Erythroblast (primary cell): ENCODE measurements around the gene CD58.
A peak's percentile ranks its signal among the peaks of the same experiment; 100 is the strongest.

ENCODE experiments used
- DNase-seq, 2 experiments: peaks; one replicate each; lab custom pipeline; 2025; lab: John Stamatoyannopoulos, UW
- GATA1 ChIP-seq: IDR thresholded peaks from 2 replicates; pipeline ENCODE4 v1.6.1; 2011; ENCODE audit warnings: low read depth, mild to moderate bottlenecking, control low read depth, low read length, moderate library complexity
- POLR2A ChIP-seq: IDR thresholded peaks from 2 replicates; pipeline ENCODE4 v1.6.1; 2011; ENCODE audit warnings: mild to moderate bottlenecking, low read length

Gene CD58

DNA sequence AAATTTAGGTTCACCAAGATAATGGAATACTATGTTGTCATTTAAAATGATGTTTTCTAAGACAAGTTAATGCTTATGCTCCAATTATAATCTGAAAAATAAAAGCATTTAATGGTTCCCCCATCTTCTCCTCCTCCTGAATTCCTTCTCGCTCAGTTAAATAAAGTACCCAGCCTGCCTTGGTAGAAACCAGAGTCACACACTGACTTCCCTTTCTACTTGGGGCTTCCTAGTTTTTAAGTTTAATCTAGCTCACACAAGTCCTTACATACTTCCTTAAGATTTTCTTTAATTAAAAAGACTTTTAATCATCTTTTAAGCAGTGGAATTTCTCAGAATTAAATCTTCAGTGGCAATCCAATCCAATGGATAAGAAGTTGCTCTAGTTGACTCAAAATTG, 32.9 kb downstream of the CD58 start:
- TF ChIP-seq GATA1 (no peak), POLR2A (no peak)
- DNase-seq, result no peak

DNA sequence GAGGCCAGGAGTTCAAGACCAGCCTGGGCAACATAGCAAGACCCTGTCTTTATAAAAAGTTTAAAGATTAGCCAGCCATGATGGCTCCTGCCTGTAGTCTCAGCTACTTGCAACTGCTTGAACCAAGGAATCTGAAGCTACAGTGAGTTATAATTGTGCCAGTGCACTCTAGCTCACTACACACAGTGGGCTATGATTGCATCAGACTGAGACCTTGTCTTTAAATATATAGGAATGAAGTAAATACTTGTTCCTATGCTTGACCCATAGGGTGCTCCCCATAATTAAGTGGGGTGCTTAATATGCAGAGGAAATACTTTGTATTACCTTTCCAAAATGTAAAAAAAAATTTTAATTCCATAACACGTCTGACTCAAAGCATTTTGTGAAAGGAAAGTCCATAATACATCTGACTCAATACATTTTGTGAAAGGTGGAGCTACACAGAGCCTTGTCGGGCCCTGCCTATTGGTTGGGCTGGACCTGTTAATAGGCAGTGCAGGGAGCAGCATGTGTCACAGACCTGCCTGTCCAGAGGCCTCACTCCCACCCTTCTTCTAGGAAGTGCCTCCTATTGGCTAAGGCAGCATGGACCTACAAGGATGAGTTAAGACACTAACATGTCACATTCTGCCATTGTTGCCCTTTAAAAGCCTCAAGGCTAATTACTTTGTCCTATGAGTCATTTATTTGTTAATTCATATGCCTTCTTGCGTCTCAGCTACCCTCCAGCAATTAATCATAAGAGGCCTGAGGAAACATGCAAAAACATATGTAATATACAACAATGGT, 33.6 kb downstream of the CD58 start:
- TF ChIP-seq POLR2A (no peak), GATA1 (no peak)
- peak; percentile 16 to 28 for DNase-seq

DNA sequence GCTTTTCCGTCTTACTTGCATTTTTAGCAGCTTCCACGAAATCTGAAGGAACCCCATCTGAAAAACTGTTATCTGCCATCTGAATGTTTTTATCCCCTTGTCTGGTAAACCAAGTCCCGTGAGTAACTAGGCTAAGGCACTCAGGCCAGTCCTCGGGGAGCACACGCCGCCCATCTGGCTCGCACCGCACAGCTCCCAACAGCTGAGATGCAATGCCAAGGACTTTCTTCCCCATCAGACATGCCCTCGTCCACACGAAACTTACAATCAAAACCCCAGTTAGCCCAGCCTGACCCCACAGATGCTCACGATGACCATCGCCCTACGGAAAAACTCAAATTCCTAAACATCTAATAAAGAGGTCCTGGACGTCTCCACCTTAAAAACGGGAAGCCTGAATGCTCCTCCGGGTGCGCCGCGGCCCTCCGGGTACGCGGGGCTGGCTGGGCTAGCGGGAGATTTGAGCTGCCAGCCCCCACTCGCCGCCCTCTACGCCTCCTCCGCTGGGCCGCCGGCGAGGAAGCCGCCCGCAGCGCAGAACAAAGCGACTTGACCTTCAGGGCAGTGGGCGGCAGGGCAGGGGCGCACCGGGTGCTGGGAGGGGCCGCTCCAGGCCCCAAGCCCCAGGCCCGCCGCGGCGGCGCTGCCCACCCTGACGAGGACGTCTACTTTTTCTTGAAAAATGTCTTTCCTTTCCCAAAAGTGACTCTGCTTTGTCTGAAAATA, 36.6 kb downstream of the CD58 start:
- TF ChIP-seq POLR2A, result no peak
- TF ChIP-seq GATA1, result no peak

DNA sequence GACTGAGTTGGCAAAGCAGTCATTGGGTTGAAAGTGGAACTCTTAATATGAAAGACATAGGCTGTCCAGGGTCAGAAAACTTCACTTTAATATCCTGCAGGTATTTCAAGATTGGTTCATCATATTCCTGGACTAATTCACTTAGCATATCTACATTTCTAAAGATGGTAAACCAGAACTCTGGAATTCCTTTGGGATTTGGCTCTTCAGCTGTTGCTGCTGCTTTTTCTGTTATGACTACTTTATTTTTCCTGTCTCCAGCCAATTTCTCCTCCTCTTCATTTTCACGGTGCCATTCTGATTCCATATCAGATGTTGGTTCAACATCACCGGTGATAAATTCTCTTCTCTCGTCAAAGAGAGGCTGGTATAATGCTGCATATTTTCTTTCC, 37.4 kb downstream of the CD58 start:
- TF ChIP-seq GATA1 (no peak), POLR2A (no peak)
- no peak for DNase-seq

More for the DNA sequence above, 36.6 kb downstream of the CD58 start:
- no peak for DNase-seq

GRCh38 chr1:116532671-116533428, 38.0 kb downstream of the CD58 start:
- no peak for DNase-seq
- TF ChIP-seq GATA1 (no peak), POLR2A (no peak)

GRCh38 chr1:116531917-116532316, 38.9 kb downstream of the CD58 start:
- no peak for TF ChIP-seq POLR2A
- TF ChIP-seq GATA1, result no peak
- no peak for DNase-seq

DNA sequence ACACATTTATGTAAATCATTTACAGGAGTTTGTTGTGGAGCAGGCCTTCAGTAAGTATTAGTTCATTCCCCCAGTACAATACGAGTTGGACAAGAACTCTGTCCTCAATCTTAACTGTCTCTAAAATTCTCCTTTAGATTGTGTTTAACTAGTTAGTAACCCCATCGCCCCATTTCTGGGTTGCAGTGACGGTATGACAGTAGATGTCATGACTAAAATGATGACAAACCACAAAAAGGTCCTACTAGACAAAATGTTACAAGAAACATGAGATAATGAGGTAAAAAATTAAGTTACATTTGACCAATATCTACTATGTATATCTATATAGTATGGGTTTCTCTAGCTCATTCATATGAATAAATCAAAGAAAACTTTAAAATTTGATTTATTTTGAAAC, 41.1 kb downstream of the CD58 start:
- TF ChIP-seq GATA1 (no peak), POLR2A (no peak)
- DNase-seq, result no peak

- TF ChIP-seq POLR2A (no peak), GATA1 (no peak)
- peak in 1 of 2 experiments; percentile 17 for DNase-seq
Measured at GRCh38 chr1:116529199-116529631, 41.6 kb downstream of the CD58 start.

GRCh38 chr1:116528329-116529083, 42.3 kb downstream of the CD58 start:
- TF ChIP-seq POLR2A (no peak), GATA1 (no peak)
- DNase-seq, result no peak

DNA sequence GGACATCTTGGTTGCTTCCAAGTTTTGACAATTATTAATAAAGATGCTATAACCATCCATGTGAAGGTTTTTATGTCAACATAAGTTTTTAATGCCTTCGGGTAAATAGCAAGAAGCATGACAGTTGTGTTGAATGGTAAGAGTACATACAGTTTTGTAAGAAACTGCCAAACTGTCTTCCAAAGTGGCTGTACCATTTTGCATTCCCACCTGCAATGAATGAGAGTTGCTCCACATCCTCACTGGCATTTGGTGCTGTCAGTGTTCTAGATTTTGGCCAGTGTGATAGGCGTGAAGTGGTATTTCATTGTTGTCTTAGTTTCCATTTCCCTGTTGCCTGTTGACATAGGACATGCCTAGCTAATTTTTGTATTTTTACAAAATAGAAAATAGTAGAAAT, 45.4 kb downstream of the CD58 start:
- no peak for DNase-seq
- TF ChIP-seq GATA1, result no peak
- TF ChIP-seq POLR2A, result no peak

DNA sequence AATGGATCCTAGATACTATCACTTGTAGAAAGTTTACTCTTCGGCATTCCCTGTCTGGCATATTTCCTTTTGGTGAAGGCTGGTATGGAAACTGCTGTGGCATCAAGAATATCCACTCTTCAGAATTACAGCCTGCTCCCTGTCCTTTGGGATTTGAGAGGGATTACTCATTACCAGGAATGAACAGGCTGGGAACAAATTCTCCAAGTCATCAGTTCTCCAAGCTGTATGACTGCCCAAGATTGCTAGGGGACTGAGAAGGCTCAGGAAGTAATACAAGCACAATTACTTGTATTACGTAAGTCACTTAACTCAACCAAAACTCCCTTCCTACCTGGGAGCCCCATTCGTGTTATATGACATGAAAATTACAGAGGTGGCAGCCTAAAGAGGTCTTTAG, 49.6 kb downstream of the CD58 start:
- no peak for TF ChIP-seq GATA1
- no peak for TF ChIP-seq POLR2A
- no peak for DNase-seq

- no peak for TF ChIP-seq POLR2A
- no peak for TF ChIP-seq GATA1
- no peak for DNase-seq
Measured at GRCh38 chr1:116518400-116518799, 52.4 kb downstream of the CD58 start.

DNA sequence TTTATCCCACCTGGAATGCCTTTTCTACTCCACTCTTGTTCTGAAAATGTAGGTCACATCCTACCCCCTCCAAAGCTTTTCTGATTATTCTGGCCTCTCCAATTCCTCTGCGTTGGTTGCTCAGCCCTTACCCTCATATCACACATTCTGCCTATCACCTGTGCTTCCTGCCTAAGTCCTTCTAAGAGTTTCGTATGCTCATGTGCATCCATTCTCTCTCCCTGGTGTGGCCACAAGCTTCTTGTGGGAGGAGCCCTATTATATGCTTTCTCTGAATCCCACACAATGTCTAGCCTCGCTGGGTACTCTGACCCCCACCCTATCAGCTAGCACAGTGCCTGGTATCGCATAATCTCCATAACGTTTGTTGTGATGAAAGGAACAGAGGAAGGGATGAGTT, 54.2 kb downstream of the CD58 start:
- TF ChIP-seq POLR2A, result no peak
- TF ChIP-seq GATA1, result no peak
- DNase-seq, result no peak

DNA sequence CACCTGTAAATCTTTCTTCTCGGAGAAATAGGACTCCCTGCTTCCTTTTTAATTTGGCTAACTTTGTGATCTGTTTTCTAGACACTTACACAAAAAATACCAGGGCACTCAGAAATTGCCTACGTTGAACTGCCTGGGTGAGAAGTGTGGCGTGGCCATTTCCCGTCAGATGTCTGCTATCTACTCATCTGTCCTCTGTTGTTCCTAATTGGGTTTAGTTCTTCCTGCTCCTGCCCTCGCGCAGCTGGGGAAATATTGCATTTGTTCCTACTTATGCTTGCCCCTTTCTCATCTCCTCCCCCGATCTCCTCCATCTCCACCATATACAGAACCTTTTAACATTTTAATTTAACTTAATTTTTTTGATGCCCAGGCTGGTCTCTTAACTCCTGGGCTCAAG, 55.1 kb downstream of the CD58 start:
- DNase-seq, result no peak

More for the DNA sequence above, 55.1 kb downstream of the CD58 start:
- no peak for TF ChIP-seq GATA1
- no peak for TF ChIP-seq POLR2A
